SK-N-DZ (cell line): ENCODE data around the gene IL16.

ENCODE experiments used
- DNase-seq: peaks from one replicate; pipeline ENCODE4 v3.0.0-alpha.2; 2015; ENCODE audit warnings: low spot score

The IL16 gene

GRCh38 chr15:81292523-81293001 is 95.9 kb downstream of the IL16 start:
- DNase-seq: peak; percentile 13

DNA sequence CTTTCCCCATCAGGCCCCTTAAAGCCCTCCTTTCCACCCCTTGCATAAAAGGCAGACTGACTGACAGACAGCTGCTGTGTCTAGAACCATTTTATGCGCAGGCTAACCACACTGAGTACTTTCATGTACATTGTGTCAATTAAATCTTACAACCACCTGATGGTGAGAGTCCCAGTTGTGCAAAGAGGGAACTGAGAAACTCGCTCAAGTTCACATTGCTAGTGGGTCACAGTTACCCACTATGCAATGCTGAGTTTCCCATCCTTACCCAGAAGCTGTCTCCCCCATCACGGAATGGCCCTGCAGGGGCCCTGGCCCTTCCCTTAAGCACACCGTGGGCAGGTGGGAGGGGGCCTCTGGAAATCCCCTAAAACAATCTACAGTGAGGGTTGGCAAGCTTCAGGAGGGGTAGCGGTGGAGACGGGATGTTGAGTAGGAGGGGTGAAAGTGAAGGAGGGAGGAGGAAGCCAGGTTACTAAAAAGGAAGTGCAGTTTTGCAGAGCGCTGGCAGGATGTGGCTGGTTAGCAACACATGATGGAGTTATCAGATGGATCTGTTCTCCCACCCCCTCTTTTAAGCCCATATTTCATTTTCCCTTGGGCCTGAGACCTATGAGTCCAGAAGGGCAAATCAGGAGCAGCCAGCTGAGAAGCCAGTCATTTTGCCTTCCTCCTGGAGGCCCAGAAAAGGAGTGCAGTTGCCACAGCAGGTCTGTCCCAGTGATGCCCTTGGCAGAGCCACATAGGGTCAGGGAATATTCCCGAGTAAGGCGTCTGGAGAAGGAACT is 97.2 kb downstream of the IL16 start:
- peak; percentile 9 for DNase-seq

- peak; percentile 28 for DNase-seq
These were observed 97.8 kb downstream of the IL16 start for GRCh38 chr15:81294516-81294880.

DNA sequence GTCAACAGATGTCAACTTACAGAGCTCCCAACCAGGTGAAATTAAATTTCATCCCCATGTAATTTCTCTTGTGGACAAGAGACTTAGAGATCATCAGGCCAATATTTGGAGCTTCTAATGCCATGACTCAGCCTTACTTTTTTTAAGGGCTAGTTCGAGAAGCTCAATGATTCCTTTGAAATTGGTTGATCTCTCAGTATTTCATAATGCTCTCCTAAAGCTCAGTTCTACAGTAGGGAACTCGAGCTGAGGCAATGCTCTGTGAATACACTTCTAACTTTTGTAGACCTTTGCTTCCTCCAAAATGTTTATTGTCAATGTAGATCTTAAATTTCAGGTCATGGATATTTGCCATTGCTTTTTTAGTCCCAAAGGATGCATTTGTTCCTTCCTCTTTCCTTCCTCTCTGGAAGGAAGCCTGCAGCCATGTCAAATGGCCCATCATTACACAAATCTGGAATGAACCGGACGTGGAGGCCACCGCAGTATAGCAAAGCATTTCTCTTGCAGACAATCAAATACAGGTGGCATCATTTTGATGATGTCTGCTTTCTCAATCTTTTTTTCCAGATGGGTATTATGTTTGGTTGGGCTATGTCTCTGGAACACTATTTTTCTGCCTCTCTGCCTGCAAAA is 98.9 kb downstream of the IL16 start:
- no peak for DNase-seq

- DNase-seq: no peak
These were observed 99.5 kb downstream of the IL16 start for GRCh38 chr15:81296186-81296585.

DNA sequence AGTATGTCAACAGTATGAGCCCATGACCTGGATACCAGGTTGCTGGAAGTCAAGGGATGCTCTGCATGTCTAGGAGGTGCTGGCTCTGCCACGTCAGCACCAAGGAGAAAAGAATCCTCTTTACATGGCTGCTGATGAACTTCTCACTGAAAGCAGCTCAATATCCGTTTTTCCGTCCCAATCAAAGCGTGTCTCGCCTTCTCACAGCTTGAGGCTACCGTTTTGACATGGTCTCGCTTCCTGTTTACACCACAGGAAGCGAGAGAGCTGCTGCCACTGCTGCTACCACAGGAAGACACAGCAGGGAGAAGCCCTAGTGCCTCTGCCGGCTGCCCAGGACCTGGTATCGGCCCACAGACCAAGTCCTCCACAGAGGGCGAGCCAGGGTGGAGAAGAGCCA is 100.0 kb downstream of the IL16 start:
- DNase-seq: no peak

DNA sequence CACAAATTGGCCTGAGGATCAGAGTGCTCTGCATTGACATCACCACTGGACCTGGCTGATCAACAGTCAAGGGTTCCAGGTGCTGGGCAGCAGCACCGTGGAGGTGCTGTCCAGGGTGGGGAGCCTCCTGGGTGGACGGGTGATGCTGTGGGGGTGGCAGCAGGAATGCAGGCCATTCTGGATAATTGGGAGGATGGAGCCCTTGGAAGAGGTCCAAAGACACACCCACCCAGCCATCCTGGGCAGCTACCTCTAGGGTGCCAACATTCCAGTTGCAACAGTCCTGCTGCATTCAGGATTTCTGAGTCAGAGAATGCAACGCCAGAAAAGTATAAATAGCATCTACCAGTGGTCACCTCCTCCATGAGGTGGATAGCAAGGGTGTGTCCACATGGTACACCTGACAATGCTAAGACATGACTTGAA is 100.5 kb downstream of the IL16 start:
- DNase-seq: no peak

GRCh38 chr15:81297603-81298575 is 101.2 kb downstream of the IL16 start:
- DNase-seq: no peak

- DNase-seq: no peak
These were observed 101.9 kb downstream of the IL16 start for GRCh38 chr15:81298611-81299010.

DNA sequence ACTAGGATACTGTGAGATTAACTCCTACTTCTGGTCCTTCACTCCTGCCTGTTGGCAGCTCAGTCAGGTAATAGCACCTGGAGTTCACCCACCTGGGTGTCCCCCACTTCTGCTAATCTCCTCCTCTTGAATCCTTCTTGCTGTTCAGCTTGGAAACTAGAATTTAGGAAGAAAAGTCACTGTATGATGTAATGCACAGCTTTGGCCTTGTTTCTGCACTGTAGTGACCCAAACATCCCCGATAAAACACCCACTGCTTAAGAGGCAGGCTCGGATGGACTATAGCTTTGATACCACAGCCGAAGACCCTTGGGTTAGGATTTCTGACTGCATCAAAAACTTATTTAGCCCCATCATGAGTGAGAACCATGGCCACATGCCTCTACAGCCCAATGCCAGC is 102.5 kb downstream of the IL16 start:
- DNase-seq: no peak

DNA sequence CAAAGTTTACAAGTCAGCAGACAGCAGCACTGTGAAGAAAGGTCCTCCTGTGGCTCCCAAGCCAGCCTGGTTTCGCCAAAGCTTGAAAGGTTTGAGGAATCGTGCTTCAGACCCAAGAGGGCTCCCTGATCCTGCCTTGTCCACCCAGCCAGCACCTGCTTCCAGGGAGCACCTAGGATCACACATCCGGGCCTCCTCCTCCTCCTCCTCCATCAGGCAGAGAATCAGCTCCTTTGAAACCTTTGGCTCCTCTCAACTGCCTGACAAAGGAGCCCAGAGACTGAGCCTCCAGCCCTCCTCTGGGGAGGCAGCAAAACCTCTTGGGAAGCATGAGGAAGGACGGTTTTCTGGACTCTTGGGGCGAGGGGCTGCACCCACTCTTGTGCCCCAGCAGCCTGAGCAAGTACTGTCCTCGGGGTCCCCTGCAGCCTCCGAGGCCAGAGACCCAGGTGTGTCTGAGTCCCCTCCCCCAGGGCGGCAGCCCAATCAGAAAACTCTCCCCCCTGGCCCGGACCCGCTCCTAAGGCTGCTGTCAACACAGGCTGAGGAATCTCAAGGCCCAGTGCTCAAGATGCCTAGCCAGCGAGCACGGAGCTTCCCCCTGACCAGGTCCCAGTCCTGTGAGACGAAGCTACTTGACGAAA is 103.1 kb downstream of the IL16 start:
- no peak for DNase-seq

DNA sequence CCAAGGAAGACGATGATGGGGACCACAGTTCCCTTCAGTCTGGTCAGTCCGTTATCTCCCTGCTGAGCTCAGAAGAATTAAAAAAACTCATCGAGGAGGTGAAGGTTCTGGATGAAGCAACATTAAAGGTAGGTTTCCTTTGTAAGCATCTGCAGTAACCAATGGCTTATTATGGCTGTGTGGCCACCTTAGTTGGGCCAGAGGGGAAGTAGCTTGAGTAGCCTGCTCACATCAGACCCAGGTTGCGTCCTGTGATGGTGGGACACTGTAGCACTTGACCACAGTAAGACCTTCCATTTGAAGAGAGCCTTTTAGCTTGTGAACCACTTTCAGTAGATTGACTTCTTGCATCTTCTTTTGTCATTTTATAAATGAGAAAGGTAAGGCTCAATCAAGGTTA is 104.7 kb downstream of the IL16 start:
- DNase-seq: no peak

DNA sequence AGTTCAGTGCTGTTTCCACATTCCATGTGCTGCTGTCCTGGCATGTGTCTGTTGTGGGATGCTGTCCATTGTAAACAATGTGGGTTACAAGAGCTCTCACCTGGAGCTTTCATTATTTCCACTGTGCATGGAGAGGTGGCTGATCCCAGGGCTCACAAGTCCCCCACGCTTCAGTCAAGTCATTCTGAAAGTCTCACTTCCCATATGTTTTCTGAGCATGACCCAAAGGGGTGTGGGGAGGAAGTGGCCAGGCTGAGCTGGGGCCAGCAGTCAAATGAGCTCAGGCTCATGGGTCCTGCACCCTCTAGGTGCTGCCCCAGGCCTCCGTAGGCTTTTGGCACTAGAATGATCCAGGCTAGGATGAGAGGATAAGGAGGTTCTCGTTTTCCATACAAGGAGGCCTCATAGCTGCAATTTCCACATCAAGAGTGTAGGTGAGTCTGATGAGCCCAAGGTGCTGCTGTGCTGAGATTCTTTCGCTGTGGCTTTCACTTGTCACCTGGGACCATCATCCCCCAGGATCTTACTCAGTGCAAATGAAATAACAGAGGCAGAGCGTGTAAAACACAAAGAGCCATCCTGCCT is 105.2 kb downstream of the IL16 start:
- DNase-seq: no peak

DNA sequence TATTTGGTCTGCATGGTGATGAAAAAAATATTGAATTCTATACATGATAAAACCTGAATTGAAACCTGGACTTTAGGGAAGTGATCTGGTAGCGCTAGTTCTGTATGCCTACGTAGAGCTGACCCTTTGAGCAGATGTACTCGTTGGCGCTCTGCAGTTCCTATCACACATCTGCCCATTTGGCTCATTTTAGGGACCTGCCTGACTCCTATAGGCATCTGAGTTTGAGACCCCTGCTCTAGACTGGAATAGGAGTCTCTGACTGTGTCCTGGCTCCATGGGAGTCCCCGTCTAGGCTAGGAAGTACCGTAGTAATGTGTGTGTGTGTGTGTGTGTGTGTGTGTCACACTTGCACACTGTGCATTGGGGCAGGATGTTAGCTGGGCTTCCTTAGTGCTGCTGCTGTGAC is 106.0 kb downstream of the IL16 start:
- DNase-seq: no peak

- no peak for DNase-seq
These were observed 106.9 kb downstream of the IL16 start for GRCh38 chr15:81303244-81304225.

DNA sequence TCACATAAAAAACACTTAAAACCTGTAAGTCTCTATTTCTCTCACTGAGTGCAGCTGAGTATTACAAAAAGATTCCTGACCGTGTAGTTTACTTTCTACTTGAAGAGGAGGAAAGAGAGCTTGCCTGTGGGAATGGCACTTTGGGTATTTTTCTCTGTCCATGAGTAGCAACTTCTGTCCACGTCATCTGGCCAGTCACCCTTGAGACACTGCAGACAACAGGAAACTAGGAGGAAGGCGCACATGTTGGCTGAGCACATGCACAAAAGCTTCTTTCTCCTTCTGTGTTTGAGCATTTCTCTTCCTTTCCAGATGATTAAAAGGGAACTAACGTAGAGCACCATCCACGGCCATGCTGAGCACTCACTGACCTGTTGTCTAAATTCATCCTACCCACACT is 107.5 kb downstream of the IL16 start:
- DNase-seq: no peak

DNA sequence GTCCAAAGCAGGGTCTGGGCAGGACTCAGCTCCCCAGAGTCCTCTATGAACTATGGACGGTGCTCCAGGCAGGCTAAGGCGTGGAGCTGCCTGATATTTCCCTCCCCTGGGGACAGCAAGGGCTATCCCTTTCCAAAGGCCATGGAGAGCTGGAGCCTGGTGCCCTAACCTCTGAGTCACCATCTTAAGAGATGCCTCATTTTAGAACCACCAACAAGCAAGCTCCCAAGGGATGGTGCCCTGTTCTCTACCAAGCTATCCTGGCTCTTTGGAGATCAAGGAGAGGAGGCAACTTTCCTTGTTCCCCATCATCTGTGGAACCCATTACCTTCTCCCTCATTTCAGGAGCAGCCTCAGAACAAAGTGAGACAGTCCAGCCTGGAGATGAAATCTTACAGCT is 111.6 kb downstream of the IL16 start:
- DNase-seq: no peak

GRCh38 chr15:81309647-81310450 is 113.2 kb downstream of the IL16 start:
- DNase-seq: no peak

GRCh38 chr15:81310480-81310879 is 113.8 kb downstream of the IL16 start:
- DNase-seq: no peak
